Neuronal stem cell (in vitro differentiated cells): Measurements from ENCODE around the gene MIPEP.

Experiments used
- DNase-seq: peaks from one replicate; pipeline ENCODE4 v3.0.0-alpha.2; 2013; ENCODE audit warnings: low spot score
- H2AFZ ChIP-seq: one replicate; pipeline ENCODE4 v1.6.1; 2013; ENCODE audit warnings: mild to moderate bottlenecking, low read length, inconsistent platforms
- H2AK5ac ChIP-seq: 2 replicates; pipeline ENCODE4 v1.6.1; 2013; ENCODE audit warnings: low read depth, mild to moderate bottlenecking, inconsistent platforms, low read length, moderate library complexity, mixed read lengths
- H2BK120ac ChIP-seq: 2 replicates; pipeline ENCODE4 v1.6.1; 2013; ENCODE audit warnings: low read depth, mild to moderate bottlenecking, inconsistent platforms, low read length, moderate library complexity, mixed read lengths
- H2BK12ac ChIP-seq: one replicate; pipeline ENCODE4 v1.6.1; 2013; ENCODE audit warnings: low read length, inconsistent platforms
- H2BK15ac ChIP-seq: 2 replicates; pipeline ENCODE4 v1.6.1; 2013; ENCODE audit warnings: mild to moderate bottlenecking, low read length, inconsistent platforms, mixed read lengths
- H2BK5ac ChIP-seq: one replicate; pipeline ENCODE4 v1.6.1; 2013; ENCODE audit warnings: inconsistent platforms, mild to moderate bottlenecking, low read length, moderate library complexity
- H3K14ac ChIP-seq: one replicate; pipeline ENCODE4 v1.6.1; 2013; ENCODE audit warnings: low read length, inconsistent platforms
- H3K18ac ChIP-seq: 2 replicates; pipeline ENCODE4 v1.6.1; 2013; ENCODE audit warnings: low read length, inconsistent platforms
- H3K23ac ChIP-seq: 2 replicates; pipeline ENCODE4 v1.6.1; 2013; ENCODE audit warnings: low read depth, mild to moderate bottlenecking, mixed read lengths, low read length, inconsistent platforms; ENCODE audit not compliant: poor library complexity
- H3K27ac ChIP-seq: replicated peaks from 3 replicates; pipeline ENCODE4 v1.5.1; 2013; ENCODE audit warnings: low read length, inconsistent platforms
- H3K27me3 ChIP-seq, 3 experiments: 2 replicates each; pipeline ENCODE4 v1.6.1; 2013; ENCODE audit warnings: low read length in 3 of 3, mild to moderate bottlenecking in 2 of 3, inconsistent platforms in 1 of 3, low read depth in 1 of 3, mixed read lengths in 1 of 3, moderate library complexity in 1 of 3; ENCODE audit not compliant: control insufficient read depth in 3 of 3, insufficient read depth in 3 of 3
- H3K36me3 ChIP-seq, 2 donors: replicated peaks in 1 of 2; 2 replicates each; pipeline ENCODE4 v1.6.1; 2013; ENCODE audit warnings: low read length in 2 of 2; ENCODE audit not compliant: control insufficient read depth in 2 of 2, insufficient read depth in 2 of 2
- H3K4ac ChIP-seq: 2 replicates; pipeline ENCODE4 v1.6.1; 2013; ENCODE audit warnings: inconsistent platforms, mild to moderate bottlenecking, low read length, moderate library complexity
- H3K4me1 ChIP-seq, 2 donors: 1 replicate in 1 of 2; 2 replicates in 1 of 2; pipeline ENCODE4 v1.6.1; 2013; ENCODE audit warnings: low read length in 2 of 2, low read depth in 1 of 2; ENCODE audit not compliant: control insufficient read depth in 2 of 2, insufficient read depth in 1 of 2
- H3K4me2 ChIP-seq: one replicate; pipeline ENCODE4 v1.6.1; 2013; ENCODE audit warnings: mild to moderate bottlenecking, low read length, inconsistent platforms; ENCODE audit not compliant: insufficient read depth, poor library complexity, severe bottlenecking
- H3K4me3 ChIP-seq, 2 donors: 2 replicates each; pipeline ENCODE4 v1.5.1; 2013; ENCODE audit warnings: low read length in 2 of 2, mild to moderate bottlenecking in 2 of 2, inconsistent platforms in 1 of 2, moderate library complexity in 1 of 2
- H3K79me1 ChIP-seq: one replicate; pipeline ENCODE4 v1.6.1; 2013; ENCODE audit warnings: low read depth, mild to moderate bottlenecking, inconsistent platforms, low read length, moderate library complexity
- H3K9ac ChIP-seq: one replicate; pipeline ENCODE4 v1.6.1; 2013; ENCODE audit warnings: mild to moderate bottlenecking, low read depth, low read length, inconsistent platforms; ENCODE audit not compliant: poor library complexity
- H3K9me3 ChIP-seq, 2 donors: replicated peaks in 1 of 2; 2 replicates each; pipeline versions ENCODE3 to v1.6.1; 2013; ENCODE audit warnings: low read length in 2 of 2, mild to moderate bottlenecking in 2 of 2, inconsistent platforms in 1 of 2, low read depth in 1 of 2, mixed read lengths in 1 of 2, moderate library complexity in 1 of 2; ENCODE audit not compliant: control insufficient read depth in 2 of 2, insufficient read depth in 1 of 2
- H4K8ac ChIP-seq: one replicate; pipeline ENCODE4 v1.6.1; 2013; ENCODE audit warnings: low read depth, mild to moderate bottlenecking, inconsistent platforms, low read length, moderate library complexity
- H4K91ac ChIP-seq: one replicate; pipeline ENCODE4 v1.6.1; 2013; ENCODE audit warnings: low read length, low read depth, mild to moderate bottlenecking, inconsistent platforms; ENCODE audit not compliant: poor library complexity
- WGBS, 2 donors: extraction: QIAGEN DNeasy Blood & Tissue Kit; methylation state at CpG; one replicate each; pipeline ENCODE4 v1.1.7; 2013; ENCODE audit warnings: missing lambda C conversion rate in 2 of 2, mixed read lengths in 1 of 2; ENCODE audit not compliant: insufficient read length in 2 of 2, insufficient replicate concordance in 1 of 2; ENCODE audit errors: extremely low coverage in 2 of 2; 5-methylcytosine and 5-hydroxymethylcytosine counted together

The MIPEP gene

GRCh38 chr13:23852351-23852750 lies 36.8 kb downstream of the MIPEP start:
- H3K27ac ChIP-seq: no peak overlapping the region
- H2BK15ac ChIP-seq: no peak overlapping the region
- no peak overlapping the region for H3K4me3 ChIP-seq
- H4K8ac ChIP-seq: no peak overlapping the region
- no peak overlapping the region for H2AFZ ChIP-seq
- DNase-seq: no peak
- no peak overlapping the region for H3K14ac ChIP-seq
- no peak overlapping the region for H3K4ac ChIP-seq
- H4K91ac ChIP-seq: no peak overlapping the region
- no CpG with 5 or more reads among the region's 2 CpGs for WGBS, 2 donors
- no peaks in the 10 kb centered on the region for H3K9me3 ChIP-seq
- H3K4me2 ChIP-seq: no peak overlapping the region
- no peak overlapping the region for H2BK5ac ChIP-seq
- H3K9ac ChIP-seq: no peak overlapping the region
- no peak overlapping the region for H3K18ac ChIP-seq
- no peak overlapping the region for H2BK12ac ChIP-seq
- H3K27me3 ChIP-seq: peaks cover 0 to 2% (median 0%) of the 10 kb centered on the region in 3 experiments
- no peak overlapping the region for H2BK120ac ChIP-seq
- H2AK5ac ChIP-seq: no peak overlapping the region
- no peak overlapping the region for H3K23ac ChIP-seq
- H3K36me3 ChIP-seq: no peaks in the 10 kb centered on the region
- no peaks in the 10 kb centered on the region for H3K4me1 ChIP-seq
- no peaks in the 10 kb centered on the region for H3K79me1 ChIP-seq

GRCh38 chr13:23851106-23851505 lies 38.1 kb downstream of the MIPEP start:
- no peak overlapping the region for H2BK15ac ChIP-seq
- H3K23ac ChIP-seq: no peak overlapping the region
- no peak overlapping the region for H3K27ac ChIP-seq
- H2AFZ ChIP-seq: no peak overlapping the region
- no peaks in the 10 kb centered on the region for H3K4me1 ChIP-seq
- H3K4me2 ChIP-seq: no peak overlapping the region
- no peaks in the 10 kb centered on the region for H3K36me3 ChIP-seq
- no peak overlapping the region for H4K8ac ChIP-seq
- H3K4me3 ChIP-seq: no peak overlapping the region
- H2BK5ac ChIP-seq: no peak overlapping the region
- no peaks in the 10 kb centered on the region for H3K79me1 ChIP-seq
- H3K4ac ChIP-seq: no peak overlapping the region
- no peak overlapping the region for H3K18ac ChIP-seq
- no peaks in the 10 kb centered on the region for H3K9me3 ChIP-seq
- no CpG with 5 or more reads among the region's 2 CpGs for WGBS, 2 donors
- H3K14ac ChIP-seq: no peak overlapping the region
- peaks cover 0 to 2% (median 0%) of the 10 kb centered on the region in 3 experiments for H3K27me3 ChIP-seq
- DNase-seq: no peak
- no peak overlapping the region for H2BK120ac ChIP-seq
- H2AK5ac ChIP-seq: no peak overlapping the region
- no peak overlapping the region for H2BK12ac ChIP-seq
- H4K91ac ChIP-seq: no peak overlapping the region
- no peak overlapping the region for H3K9ac ChIP-seq

GRCh38 chr13:23850134-23850533 lies 39.1 kb downstream of the MIPEP start:
- no peak overlapping the region for H2AFZ ChIP-seq
- H4K91ac ChIP-seq: no peak overlapping the region
- H3K18ac ChIP-seq: no peak overlapping the region
- H3K4ac ChIP-seq: no peak overlapping the region
- no peaks in the 10 kb centered on the region for H3K79me1 ChIP-seq
- H2BK15ac ChIP-seq: no peak overlapping the region
- H3K4me3 ChIP-seq: no peak overlapping the region
- H3K36me3 ChIP-seq: no peaks in the 10 kb centered on the region
- H2BK120ac ChIP-seq: no peak overlapping the region
- H3K4me2 ChIP-seq: no peak overlapping the region
- H3K27ac ChIP-seq: no peak overlapping the region
- H3K4me1 ChIP-seq: no peaks in the 10 kb centered on the region
- DNase-seq: no peak
- H3K27me3 ChIP-seq: peaks cover 0 to 2% (median 0%) of the 10 kb centered on the region in 3 experiments
- no peak overlapping the region for H3K23ac ChIP-seq
- H2AK5ac ChIP-seq: no peak overlapping the region
- H2BK5ac ChIP-seq: no peak overlapping the region
- H2BK12ac ChIP-seq: no peak overlapping the region
- no CpG with 5 or more reads among the region's 1 CpG for WGBS, 2 donors
- H4K8ac ChIP-seq: no peak overlapping the region
- no peak overlapping the region for H3K14ac ChIP-seq
- H3K9ac ChIP-seq: no peak overlapping the region
- no peaks in the 10 kb centered on the region for H3K9me3 ChIP-seq

GRCh38 chr13:23849670-23850069 lies 39.5 kb downstream of the MIPEP start:
- no peak overlapping the region for H4K91ac ChIP-seq
- no peak overlapping the region for H3K18ac ChIP-seq
- no peak for DNase-seq
- no peak overlapping the region for H2BK120ac ChIP-seq
- no peaks in the 10 kb centered on the region for H3K4me1 ChIP-seq
- no peak overlapping the region for H2AK5ac ChIP-seq
- H3K4me2 ChIP-seq: no peak overlapping the region
- H3K14ac ChIP-seq: no peak overlapping the region
- no peaks in the 10 kb centered on the region for H3K9me3 ChIP-seq
- H3K4me3 ChIP-seq: no peak overlapping the region
- no peak overlapping the region for H3K9ac ChIP-seq
- no peak overlapping the region for H3K4ac ChIP-seq
- no peak overlapping the region for H4K8ac ChIP-seq
- no peak overlapping the region for H2BK15ac ChIP-seq
- H2BK12ac ChIP-seq: no peak overlapping the region
- no peak overlapping the region for H3K23ac ChIP-seq
- H2AFZ ChIP-seq: no peak overlapping the region
- peaks cover 0 to 2% (median 0%) of the 10 kb centered on the region in 3 experiments for H3K27me3 ChIP-seq
- H3K27ac ChIP-seq: no peak overlapping the region
- WGBS, 2 donors: no CpG with 5 or more reads among the region's 2 CpGs
- H3K36me3 ChIP-seq: no peaks in the 10 kb centered on the region
- H3K79me1 ChIP-seq: no peaks in the 10 kb centered on the region
- no peak overlapping the region for H2BK5ac ChIP-seq
